Hematopoietic multipotent progenitor cell treated with erythropoietin and hydrocortisone succinate and interleukin-3 and kit ligand, for 6 days (in vitro differentiated cells): ENCODE results near the gene TARBP2.
"Not testable (repeated sequence)": the region's sequence is repeated elsewhere in the genome, so short reads cannot be mapped to it uniquely, and the experiment has no call there.

Source experiments
- DNase-seq: peaks from one replicate; pipeline ENCODE4 v3.0.0-alpha.2; 2015

TARBP2 gene

DNA sequence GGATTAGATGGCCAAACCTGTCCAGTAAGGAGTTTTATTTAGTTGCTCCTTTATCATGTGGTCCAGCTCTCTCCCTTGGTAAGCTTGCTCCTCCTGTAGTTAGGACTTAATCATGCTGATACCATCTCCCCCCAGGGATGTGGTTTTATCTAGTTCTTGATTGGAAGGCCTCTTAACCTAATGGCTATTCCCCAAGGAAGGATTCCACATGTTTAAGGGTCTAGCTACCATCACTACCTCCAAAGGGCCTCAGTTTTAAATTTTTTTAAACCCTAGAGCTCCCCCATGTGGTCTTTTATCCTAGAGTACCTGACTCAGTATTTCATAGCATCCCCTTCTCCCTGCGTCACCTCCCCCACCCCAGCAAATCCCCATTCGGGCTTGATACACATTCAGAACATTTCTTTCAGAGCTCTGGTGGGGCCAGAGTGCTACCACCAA is 24.3 kb upstream of the TARBP2 start:
- peak; percentile 50 for DNase-seq

DNA sequence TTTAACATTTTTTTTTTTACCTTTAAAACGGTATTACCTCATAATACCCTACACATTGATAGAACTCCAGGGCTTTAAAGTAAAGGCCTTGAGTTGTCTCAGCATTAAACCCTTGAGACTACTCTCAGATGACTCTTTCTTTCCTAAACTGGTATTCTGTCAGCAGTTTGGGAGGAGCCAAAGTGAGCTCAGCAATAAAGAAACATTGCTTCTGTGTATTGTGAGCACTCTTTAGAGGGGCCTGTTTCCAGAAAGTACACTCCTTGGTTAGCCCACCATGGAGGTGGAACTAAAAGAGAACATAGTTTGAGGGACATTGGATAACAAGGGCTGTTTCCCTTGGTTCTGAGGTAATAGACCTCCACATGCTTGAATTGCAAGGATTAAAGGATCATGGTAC is 22.2 kb upstream of the TARBP2 start:
- no peak for DNase-seq

DNA sequence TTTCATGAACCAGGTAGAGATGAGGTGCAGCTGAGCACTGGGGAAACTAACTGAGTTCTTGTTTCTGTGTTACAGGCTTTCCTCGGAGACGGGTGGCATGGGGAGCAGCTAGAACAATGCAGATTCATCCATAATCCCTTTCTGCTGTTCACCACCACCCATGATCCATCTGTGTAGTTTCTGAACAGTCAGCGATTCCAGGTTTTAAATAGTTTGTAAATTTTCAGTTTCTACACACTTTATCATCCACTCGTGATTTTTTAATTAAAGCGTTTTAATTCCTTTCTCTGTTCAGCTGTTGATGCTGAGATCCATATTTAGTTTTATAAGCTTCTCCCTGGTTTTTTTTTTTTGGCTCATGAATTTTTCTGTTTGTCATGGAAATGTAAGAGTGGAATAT is 21.8 kb upstream of the TARBP2 start:
- no peak for DNase-seq

DNA sequence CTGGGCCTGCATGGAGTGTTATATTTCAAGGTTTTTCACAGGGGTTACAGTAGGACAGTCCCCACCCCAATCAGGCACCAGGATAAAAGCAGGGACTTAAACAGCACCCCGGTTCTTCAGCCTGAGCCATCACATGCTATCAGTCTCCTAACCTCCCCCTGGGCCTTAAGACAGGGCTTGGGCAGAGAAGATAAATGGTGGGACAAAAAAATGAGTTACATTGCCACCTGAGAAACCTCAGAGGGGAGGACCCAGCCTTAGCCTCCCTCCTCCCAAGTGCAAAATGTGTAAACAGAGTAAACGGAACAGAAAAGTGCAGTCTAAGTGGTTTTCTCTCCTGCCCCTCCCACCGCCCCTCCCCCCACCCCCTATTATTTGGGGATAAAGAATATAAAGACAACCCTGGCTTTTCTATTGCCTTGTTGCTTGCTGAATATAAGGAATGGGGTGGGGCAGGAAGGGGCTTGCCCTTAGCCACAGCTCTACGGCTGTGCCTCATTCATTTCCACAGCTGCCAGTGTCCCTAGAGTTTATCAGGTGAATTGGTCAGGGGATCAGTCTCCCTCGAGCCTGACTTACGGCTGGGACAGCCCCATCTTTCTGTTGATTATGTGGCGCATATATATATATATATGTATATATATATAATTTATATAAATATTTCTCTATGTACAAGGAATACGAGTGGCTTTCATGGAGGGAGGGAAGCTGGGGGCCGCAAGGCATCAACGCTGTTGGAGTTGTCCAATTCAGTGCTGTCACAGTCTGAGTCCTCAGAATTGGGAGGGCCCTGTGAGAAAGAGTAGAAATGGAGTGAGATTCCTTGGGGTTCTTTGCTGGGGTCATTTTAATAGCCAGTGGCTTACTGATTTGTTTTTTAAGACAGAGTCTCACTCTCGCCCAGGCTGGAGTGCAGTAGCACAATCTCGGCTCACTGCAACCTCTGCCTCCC is 20.3 kb upstream of the TARBP2 start:
- no peak for DNase-seq

DNA sequence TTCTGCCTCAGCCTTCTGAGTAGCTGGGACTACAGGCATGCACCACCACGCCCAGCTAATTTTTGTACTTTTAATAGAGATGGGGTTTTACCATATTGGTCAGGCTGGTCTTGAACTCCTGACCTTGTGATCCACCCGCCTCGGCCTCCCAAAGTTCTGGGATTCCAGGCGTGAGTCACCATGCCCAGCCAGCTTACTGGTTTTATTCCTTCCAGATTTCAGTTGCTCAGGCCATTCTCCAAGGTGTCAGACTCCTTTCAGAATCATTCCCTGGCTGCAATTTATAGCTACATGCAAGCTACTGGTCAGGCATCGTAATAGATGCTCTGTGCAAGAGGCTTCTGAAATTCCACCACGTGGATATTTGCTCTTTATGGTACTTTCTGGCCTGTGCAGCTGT is 19.6 kb upstream of the TARBP2 start:
- not testable (repeated sequence) for DNase-seq

DNA sequence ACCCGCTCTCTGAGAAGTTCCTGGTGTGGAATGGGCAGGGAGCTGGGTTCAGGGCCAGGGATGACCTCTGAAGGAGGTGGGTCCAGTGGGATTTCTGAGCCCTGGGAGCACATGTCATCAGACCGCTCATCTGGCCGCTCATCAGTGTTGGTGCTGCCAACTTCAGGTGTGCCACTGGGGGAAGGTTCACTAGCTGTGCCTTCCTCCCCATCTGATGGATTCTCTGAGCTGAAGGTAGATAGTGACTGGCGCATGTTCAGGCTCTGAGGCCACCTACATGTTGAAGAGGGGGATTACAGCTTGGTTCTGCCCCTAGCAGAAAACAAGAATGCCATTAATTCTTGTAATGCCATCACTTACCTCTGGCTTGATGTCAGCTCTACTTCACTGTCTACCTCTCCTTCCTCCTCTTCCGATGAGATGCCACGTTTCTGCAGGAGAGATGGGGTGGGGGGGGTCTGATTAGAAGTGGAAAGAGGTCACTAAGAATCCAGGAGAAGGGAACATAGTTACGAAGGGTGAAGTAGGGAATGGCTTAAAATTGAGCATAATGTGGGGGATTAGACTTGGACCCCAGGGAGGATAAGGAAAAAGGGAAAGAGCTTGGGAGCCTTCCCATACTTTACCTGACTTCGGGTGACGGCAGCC is 19.0 kb upstream of the TARBP2 start:
- DNase-seq = peak; percentile 63

DNA sequence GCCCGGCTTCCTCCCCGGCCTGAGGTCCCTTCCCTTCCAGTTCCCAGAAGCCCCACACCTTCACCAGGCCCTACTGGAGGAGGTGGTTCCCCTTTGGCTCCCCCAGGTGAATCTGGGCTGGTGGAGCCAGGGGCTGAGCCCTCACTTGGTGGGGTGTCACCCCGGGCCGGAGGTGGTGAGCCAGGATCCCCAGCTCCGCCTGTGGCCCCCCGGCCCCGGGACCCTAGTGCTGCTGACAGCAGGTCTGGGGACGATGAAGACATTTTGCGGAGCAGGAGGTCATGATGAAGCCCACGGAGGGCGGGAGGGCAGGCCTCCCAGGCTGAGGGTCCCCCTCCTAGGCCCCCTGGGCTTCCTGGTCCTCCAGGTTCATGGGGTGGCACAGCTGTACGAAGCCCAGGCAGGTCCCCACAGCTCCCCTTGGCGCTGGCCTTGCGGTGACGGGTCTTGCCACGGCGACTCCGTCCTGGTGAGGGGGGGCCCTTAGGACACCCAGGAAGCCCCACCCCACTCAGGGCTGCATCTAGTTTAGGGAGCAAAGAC is 18.4 kb upstream of the TARBP2 start:
- no peak for DNase-seq

DNA sequence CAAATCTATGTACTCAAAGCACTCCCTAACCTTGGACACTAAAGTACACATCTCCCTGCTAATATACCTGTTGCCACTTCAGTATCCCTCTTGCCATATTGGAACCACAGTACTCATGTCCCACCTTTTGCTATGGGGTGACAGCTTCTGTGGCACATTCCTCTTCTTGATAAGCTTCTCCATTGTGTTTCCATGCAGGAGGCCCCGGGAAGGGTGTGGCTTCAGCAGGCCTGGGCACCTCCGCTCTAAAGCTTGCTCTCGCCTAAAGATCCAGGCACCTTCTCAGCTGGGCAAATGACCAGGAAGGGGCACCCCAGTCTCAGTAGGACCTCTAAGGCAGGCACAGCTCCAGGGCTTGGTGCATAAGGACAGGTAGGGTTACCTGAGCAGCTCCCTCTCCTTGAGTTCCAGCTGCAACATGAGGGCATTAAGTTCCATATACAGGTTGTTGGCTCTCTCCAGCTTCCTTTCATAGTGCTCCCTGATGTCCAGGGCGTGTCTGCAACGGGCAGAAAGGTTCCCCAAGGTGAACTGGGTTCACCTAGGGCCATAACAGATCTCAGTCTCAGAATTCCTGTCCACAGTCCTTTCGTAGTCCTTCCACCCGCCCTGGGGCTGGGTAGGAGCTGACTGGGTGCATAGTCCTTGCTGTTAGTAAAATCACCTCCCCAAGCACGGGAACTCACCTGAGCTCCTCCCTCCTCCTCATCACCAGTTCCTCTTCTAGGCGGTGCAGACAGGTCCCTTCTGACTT is 17.7 kb upstream of the TARBP2 start:
- no peak for DNase-seq

DNA sequence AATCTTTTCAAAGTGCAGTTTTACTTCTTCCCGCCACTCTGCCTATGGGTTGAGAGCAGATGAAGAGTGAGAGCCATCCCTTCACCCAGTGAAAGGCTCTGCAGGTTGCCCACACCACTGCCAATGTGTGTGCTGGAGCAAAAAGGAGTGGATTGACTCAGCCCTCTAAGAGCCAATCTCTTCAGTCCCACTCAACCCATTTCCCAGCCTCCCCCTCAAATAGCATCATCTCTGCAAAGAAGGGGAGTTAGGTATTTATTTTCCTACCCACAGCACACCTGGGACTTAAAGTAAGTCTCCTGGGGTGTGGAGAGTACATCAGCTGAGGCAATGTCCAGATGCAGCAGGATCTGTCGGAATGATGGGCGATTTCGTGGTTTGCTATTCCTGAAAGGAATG is 17.1 kb upstream of the TARBP2 start:
- DNase-seq = no peak

DNA sequence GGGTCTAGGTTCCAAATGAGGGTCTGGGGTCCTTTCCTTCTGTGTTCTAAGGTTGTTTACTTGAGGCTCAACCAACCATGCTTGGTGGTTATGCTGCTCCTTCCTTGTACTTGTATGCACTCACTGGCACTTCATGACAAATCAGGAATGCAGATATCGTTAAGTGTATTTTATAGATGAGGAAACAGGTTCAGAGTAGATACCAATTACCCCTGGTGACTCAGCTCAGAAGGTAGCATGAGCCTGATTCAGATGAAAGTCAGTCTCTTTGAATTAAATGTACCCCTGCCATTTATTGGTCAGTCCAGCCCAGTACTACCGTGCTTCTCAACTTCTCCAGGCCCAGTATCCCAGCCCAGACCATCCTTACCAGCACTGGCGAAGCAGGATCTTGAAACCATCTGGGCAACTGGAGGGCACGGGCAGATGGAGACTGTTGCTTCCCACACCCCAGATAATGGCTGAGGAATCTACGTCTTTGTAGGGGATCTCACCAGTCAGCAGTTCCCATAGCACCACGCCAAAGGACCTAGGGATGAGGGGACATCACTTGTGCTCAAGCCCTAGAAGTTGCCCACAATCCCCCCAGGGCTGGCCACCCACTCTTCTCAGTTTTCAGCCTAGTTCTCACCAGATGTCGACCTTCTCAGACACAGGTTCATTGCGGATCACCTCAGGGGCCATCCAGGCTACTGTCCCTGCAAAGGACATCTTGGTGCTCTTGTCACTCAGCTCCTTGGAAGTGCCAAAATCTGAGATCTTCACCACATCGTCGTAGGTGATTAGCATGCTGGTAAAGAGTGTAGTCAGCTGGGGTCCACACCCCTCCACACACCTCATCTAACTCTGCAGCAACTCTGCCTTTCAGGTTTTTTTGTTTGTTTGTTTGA is 16.2 kb upstream of the TARBP2 start:
- DNase-seq = no peak

DNA sequence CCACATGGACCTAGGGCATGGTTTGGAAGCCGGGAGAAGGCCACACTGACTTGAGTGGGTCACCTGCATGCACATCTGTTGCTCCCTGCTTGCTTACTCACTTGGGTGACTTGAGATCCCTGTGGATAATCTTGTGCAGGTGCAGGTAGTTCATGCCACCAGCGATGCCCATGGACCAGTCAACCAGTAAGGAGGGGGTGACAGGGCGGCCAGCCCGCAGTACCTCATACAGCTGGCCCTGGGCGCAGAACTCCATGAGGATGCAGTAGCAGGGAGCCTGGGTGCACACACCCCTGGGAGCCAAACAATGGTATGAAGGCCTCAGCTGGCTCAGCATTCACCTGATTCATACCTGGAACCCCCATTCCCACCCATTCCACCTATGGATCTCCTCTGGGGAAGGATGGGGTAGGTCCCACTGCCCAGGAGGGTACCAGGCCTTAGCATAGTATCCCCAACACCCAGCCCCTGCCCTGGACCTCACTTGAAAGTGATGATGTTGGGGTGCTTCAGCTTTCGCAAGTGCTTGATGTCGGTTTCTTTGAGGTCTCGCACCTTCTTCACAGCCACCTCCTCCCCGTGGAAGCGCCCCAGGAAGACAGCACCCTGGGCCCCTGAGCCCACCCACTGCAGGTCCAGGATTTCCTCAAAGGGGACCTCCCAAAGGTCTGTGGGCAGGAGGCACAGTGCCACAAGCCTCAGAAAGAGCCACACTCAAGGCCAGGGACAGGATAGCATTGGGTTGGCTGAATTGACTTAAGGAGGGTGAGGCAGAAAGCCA is 14.9 kb upstream of the TARBP2 start:
- no peak for DNase-seq

DNA sequence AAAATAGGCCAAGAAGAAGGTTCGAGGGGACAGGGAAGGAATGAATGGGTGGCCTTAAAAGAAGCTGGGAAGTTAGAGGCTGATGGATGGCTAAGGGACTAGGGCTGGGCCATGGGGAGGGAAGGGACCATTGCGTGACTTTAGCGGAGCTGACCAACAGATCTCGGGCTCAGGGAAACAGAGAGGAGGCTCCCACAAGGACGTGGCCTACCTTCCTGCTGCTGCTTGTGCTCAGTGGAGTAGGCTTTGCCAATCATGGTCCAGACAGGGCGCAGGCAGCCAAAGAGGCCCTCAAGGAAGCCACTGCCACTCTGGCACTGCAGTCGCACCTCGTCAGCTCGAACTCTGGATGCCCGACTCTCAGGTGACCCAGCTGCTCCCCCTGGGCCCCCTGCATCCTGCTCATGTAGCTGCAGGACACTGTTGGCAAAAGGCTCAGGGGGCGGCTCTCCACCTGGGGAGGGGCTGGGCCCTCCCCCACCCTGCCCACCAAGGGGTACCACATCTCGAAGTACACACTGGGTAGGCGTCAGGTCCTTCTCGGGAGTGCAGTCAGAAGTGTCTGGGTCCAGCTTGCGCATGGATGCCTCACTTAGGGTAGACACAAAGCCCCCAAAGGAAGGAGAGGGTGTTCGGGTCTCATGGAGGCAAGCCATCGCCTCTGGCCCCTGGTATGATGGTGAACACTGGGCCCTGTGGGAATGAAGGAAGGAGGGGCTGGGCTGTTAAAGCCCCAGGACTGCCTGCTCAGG is 14.2 kb upstream of the TARBP2 start:
- DNase-seq = no peak

DNA sequence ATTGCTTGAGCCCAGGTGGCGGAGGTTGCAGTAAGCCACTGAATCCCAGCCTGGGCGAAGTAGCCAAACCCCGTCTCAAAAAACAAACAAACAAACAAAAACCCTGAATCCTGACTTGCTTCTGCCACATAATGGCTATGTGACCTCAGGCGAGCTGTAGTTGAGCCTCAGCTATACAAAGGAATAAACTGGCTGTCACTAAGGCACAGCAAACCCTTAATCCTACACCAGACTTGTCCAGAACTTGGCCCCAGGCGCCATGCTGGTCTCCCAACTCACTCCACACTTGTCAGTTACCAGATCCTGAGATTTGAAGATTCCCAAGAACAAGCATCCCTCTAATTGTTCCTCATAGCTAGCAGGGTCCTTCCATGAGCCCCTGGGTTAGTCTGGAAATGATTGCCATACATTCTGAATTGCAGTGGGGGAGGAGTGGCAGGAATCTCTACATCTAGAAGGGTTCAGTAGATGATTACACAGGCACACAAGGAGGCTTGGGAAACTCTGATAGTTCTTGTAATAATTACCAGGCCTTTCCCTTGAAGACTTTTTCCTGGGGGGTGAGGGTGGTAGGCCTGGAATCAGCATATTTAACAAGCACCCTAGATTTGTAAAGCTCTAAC is 11.7 kb upstream of the TARBP2 start:
- DNase-seq = no peak

DNA sequence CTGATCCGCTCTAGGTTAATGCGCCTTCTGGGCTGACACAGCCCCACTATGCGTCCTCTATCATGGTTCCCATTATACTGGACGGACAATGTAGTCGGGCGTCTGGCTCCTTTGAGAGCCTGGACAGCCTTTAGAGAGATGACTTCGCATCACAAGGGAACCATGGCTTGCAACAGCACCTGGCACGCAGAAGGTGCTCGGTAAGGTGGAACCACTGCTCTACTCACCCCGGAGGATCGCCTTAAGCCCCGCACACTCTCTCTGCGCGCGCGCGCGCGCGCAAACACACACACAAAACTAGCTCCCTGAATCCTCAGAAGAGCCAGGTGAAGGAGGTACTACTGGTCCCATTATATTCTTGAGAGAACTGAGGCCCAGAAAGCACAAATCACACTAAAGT is 8.9 kb upstream of the TARBP2 start:
- DNase-seq = no peak

DNA sequence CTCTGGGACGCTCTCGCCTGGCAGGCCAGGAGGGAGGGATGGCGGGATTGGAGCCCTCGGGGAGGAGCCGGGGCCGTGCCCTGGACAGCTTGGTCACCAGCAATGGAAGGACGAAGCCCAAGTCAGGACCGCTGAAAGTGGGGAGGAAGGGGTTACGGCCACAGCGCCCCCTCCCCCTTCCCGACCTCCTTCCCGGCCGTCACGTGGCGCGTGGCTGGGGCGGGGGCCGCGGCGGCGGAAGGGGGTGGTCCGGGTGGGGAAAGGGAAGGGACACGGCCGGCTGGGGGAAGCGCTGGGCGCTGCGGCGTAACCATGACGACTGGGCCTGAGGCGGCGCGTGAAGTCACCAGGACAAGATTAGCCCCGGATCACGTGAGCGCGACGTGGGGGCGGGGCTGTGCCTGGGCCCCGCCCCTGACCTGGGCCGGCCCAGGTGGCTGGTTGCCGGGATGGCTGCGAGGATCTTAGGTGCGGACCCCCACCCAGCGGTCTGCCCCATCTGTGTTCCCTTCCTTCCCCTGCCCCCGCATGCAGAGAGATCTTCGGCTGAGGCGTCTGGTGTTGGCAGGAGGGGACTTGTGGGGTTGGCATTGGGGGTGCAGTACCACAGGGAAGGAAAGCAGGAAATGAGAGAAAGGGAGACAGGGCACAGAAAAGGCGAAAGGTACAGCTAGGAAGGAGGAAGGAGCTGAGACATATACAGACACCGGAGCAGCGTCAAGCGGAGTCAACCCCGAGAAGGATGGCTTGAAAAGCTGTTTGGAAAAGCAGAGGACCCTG is 8.1 kb upstream of the TARBP2 start:
- DNase-seq = peak; percentile 94

DNA sequence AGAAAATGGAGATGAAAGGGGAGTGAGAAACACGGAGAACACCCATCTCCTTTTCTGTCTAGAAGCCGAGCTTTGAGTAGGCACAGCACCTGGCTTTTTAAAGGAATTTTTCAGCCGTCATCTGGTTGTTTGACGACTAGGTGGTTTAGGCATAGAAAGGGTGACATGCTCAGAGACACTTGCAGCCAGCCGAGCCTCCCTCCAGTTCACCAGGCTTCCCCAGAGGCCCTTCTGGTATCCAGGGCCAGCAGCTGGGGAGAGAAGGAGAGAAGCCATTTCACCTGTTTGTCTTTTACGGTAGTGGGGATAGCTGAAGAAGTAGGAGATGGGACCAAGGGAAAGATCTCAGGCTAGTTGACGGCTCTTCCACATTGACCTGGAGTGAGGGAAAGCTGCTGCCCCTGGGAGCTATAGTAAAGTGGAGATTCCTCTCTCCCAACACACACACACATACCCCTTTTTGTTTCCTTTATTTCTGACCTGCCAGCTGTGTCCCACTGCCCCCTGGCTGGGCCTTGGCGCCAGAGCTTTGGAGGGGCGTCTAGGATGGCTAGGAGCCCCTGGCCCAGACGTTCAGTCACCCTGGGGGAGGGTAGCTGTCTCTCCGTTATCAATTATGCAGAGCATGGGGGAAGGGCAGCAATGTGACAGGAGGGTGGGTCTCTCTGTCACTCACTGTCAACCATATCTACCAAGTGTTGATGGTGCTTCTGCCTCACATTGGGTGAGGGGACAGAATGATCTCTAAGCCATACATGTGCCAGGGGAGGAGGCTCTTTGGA is 7.3 kb upstream of the TARBP2 start:
- no peak for DNase-seq

DNA sequence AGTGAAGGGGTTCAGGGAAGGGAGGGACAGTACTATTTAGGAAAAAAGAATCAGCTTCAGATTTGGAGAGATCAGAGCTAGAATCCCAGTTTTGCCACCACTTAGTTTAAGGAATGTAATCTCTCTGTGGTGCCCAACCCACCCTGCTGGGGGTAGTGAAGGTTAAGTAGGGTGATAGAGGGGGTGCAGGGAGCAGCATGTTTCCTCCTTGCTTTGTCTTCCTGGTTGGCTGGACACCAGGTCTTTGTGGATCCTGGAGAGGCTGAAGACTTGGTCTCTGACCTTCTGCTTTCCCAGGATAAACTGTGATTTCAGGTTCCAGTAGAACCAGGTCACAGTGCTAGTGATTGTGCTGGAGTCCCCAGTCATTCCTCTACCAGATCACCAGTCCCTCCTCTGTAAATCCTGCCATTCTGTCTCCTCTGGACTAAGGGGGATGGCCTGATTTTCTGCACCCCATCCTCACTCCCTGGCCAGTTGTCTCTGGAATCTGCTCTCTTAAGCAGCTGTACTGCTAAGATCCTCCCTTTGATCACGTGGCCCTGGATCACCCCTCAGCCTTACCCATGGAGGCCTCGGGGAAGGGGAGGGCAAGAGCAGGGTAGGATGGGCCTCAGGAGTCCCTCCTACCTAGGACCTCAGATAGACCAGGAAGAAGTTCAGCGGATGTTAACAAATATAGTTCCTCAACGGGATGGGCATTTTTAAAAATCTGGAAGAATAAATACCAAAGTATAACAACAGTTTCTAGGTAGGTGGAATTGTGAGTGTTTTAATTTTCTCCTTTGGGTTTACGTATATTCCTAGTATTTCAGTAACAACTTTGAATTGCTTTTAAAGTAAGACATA is 5.0 kb upstream of the TARBP2 start:
- no peak for DNase-seq

DNA sequence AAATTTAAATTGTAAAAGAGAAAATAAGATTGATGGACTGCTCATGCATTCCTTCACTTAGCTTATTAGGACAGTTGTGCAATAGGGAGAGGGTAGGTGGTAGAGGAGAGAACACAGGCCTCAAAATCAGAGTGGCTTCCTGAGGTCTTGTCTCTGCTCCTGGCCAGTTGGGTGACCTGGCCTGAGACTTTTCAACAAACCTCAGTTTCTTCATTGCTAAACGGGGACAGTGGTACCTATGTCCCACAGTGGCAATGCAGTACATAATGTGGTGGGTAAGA is 4.4 kb upstream of the TARBP2 start:
- DNase-seq = no peak
